ENCODE data around the gene PNKD. TPM values are rescaled to one million over a fixed set of nuclear protein-coding genes. Genes with fewer than 3 reads are reported as not detected.

PNKD gene
- total RNA-seq, 1 experiment from 2014 or later = 58.1 TPM

DNA sequence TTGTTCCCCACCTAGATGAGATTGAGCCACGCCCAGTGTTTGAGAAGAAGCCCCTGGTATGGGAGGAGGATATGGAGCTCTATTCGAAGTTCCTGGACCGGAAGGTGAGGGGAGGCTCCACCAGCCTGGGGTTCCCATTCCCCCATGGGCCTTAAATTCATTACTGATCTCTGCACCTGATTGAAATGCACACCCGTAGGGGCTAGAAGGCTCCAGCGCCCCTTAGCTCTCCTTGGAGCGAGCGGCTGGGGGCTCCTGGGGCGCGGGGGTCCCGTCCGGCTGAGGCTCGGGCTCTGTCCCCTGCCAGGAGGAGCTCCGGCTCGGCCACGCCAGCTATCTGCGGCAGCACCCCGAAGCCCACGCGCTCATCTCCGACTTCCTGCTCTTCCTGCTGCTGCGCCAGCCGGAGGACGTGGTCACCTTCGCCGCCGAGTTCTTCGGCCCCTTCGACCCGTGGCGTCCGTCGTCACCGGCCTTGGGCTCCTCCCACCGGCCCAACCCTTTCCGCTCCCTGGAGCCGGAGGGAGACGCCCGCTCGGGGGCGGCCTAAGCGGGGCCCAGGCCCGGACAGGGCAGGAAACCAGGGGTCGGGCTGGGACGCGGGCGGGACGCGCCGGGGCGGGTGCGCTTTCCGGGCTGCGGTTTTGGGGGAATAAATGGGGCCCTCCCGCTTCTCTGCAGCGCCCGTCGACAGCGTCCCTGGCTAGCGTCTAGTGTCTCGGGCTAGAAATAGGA lies 97.3 kb downstream of the PNKD start (continued):
- TF ChIP-seq, protein P1, sequence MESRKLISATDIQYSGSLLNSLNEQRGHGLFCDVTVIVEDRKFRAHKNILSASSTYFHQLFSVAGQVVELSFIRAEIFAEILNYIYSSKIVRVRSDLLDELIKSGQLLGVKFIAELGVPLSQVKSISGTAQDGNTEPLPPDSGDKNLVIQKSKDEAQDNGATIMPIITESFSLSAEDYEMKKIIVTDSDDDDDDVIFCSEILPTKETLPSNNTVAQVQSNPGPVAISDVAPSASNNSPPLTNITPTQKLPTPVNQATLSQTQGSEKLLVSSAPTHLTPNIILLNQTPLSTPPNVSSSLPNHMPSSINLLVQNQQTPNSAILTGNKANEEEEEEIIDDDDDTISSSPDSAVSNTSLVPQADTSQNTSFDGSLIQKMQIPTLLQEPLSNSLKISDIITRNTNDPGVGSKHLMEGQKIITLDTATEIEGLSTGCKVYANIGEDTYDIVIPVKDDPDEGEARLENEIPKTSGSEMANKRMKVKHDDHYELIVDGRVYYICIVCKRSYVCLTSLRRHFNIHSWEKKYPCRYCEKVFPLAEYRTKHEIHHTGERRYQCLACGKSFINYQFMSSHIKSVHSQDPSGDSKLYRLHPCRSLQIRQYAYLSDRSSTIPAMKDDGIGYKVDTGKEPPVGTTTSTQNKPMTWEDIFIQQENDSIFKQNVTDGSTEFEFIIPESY (IDR thresholded peaks at IDR 0.05; ENCODE audit: extremely low read depth, insufficient replicate concordance, low read length) = peak; percentile 32
- peak; percentile 78 for TF ChIP-seq POLR2A (IDR thresholded peaks at IDR 0.05; ENCODE audit: borderline replicate concordance, extremely low read depth, insufficient read depth, insufficient read length)
- TF ChIP-seq ZFX (IDR thresholded peaks at IDR 0.05) = peak; percentile 61; the same call in 1 of the 2 replicates
- peak; percentile 96 for TF ChIP-seq POLR2AphosphoS5 (IDR thresholded peaks at IDR 0.05; ENCODE audit: low read depth, low read length)
- TF ChIP-seq, protein P2, sequence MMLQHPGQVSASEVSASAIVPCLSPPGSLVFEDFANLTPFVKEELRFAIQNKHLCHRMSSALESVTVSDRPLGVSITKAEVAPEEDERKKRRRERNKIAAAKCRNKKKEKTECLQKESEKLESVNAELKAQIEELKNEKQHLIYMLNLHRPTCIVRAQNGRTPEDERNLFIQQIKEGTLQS (IDR thresholded peaks at IDR 0.05) = no peak
- peak; percentile 69 for TF ChIP-seq SIN3A (IDR thresholded peaks at IDR 0.05; ENCODE audit: low read depth)

DNA sequence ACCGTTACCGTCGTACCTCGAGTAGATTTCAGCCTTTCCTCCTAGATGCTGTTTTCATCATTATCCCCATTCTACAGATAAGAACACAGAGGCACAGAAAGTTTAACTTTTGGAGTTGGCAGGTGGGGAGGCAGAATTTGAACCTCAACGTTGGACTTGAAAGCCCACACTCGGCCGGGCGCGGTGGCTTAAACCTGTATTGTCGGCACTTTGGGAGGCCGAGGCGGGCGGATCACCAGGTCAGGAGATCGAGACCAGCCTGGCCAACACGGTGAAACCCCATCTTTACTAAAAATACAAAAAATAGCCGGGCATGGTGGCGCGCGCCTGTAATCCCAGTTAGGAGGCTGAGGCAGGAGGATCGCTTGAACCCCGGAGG lies 97.8 kb downstream of the PNKD start:
- Histone ChIP-seq H3K4me3 (replicated peaks in 1 of 2; ENCODE audit: low read depth in 1 of 2, low read length in 2 of 2) (peak overlapping the region; percentile 69 to 75), H3K27ac (ENCODE audit: low read depth, low read length) (peak overlapping the region; percentile 59), H2AFZ (ENCODE audit: low read depth, low read length, poor library complexity, severe bottlenecking) (peak overlapping the region; percentile 18), H3K27me3 (ENCODE audit: insufficient read depth, low read length) (no peaks in the 10 kb centered on the region), H3K9me3 (ENCODE audit: control insufficient read depth in 1 of 2, insufficient read depth in 1 of 2, low read depth in 1 of 2, low read length in 2 of 2) (0 out of 4 replicates have a peak, but pooled peaks cover 0 to 8% of the 10 kb centered on the region in 2 experiments), H3K4me1 (ENCODE audit: control insufficient read depth in 1 of 2, insufficient read depth in 2 of 2, low read length in 2 of 2) (peaks cover 0 to 15% of the 10 kb centered on the region in 2 experiments; a peak in 2 of 4 replicates), H4K20me1 (ENCODE audit: insufficient read depth) (no peaks in the 10 kb centered on the region), H3K9me2 (ENCODE audit: insufficient read depth) (no peaks in the 10 kb centered on the region), H3K4me2 (ENCODE audit: low read length) (peak overlapping the region; percentile 91), H3K79me2 (ENCODE audit: insufficient read depth, low read length) (no peaks in the 10 kb centered on the region), H3K36me3 (ENCODE audit: control insufficient read depth in 1 of 2, insufficient read depth in 2 of 2, low read length in 2 of 2) (no peaks in the 10 kb centered on the region), H3K9ac (ENCODE audit: low read length) (peak overlapping the region; percentile 76)
- peak; percentile 7; the same call in 1 of the 2 replicates for ATAC-seq
- TF ChIP-seq ZFX (IDR thresholded peaks at IDR 0.05) (peak; percentile 24; the same call in 1 of the 2 replicates), YY1 (IDR thresholded peaks at IDR 0.05; ENCODE audit: extremely low read depth, insufficient replicate concordance, low read depth, low read length) (no peak)
- ChIA-PET RAD21 (ENCODE audit: low non-redundant PET in 1 of 2, low total read pairs in 2 of 2, uncharacterized antibody in 2 of 2, unreplicated experiment in 2 of 2) (no interaction called here), POLR2A (no interaction called here), CTCF (no interaction called here)
- intact Hi-C loops (cut with micrococcal nuclease) = no loop called here
- DNase-seq (ENCODE audit: low read depth, low spot score) = no peak
- BruUV-seq (replicated peaks) = TSS peak; percentile 88
